PC-9 (cell line): ENCODE measurements around the gene FNBP1L. TPM values are rescaled to one million over a fixed set of nuclear protein-coding genes. Genes with fewer than 3 reads are reported as not detected.

Experiments
- BruUV-seq: library from RNA; stranded (reverse); fragments of 400-500 nt; replicated peaks from 2 replicates; lab custom pipeline; 2021; lab: Mats Ljungman, UMichigan
- CTCF ChIA-PET: fragments of 300-600 bp; sonication (Branson Sonifier 250); formaldehyde crosslinking; loops from one replicate; lab custom pipeline; 2022; ENCODE audit warnings: antibody characterized with exemption; lab: Charles Lee
- POLR2A ChIA-PET: fragments of 300-600 bp; sonication (Branson Sonifier 250); formaldehyde crosslinking; loops from one replicate; lab custom pipeline; 2022; ENCODE audit warnings: antibody characterized with exemption; ENCODE audit not compliant: unreplicated experiment; lab: Charles Lee
- DNase-seq, 2 experiments: peaks; one replicate each; pipeline versions ENCODE4 v3.0.0 to v3.0.0-alpha.2; 2015 to 2022; ENCODE audit warnings: mixed read lengths in 1 of 2
- H2AFZ ChIP-seq: fragments of 200-600 bp; sonication (generic); 2 replicates; pipeline ENCODE4 v1.8.1; 2017; ENCODE audit warnings: antibody characterized with exemption
- H3F3A ChIP-seq: fragments of 200-600 bp; sonication (generic); 2 replicates; pipeline ENCODE4 v1.8.1; 2017; ENCODE audit warnings: antibody characterized with exemption, mild to moderate bottlenecking, low read depth; ENCODE audit not compliant: insufficient read depth
- H3K27ac ChIP-seq: fragments of 200-600 bp; sonication (generic); 2 replicates; pipeline ENCODE4 v1.6.1; 2016; ENCODE audit warnings: mixed run types
- H3K27me3 ChIP-seq: fragments of 200-600 bp; sonication (generic); 2 replicates; pipeline ENCODE4 v1.6.1; 2016; ENCODE audit warnings: low read depth, mixed run types; ENCODE audit not compliant: insufficient read depth
- H3K36me3 ChIP-seq: fragments of 200-600 bp; sonication (generic); 2 replicates; pipeline ENCODE4 v1.6.1; 2016; ENCODE audit warnings: low read depth, mixed run types
- H3K4me1 ChIP-seq: fragments of 200-600 bp; sonication (generic); replicated peaks from 2 replicates; pipeline ENCODE4 v1.6.1; 2016; ENCODE audit warnings: mixed run types; ENCODE audit not compliant: insufficient read depth
- H3K4me2 ChIP-seq: fragments of 200-600 bp; sonication (generic); 2 replicates; pipeline ENCODE4 v1.6.1; 2017; ENCODE audit warnings: mixed run types
- H3K4me3 ChIP-seq: fragments of 200-600 bp; sonication (generic); 2 replicates; pipeline ENCODE4 v1.6.1; 2016; ENCODE audit warnings: mixed run types
- H3K79me2 ChIP-seq: fragments of 200-600 bp; sonication (generic); 2 replicates; pipeline ENCODE4 v1.6.1; 2017; ENCODE audit warnings: low read depth, mixed run types
- H3K9me2 ChIP-seq: fragments of 200-600 bp; sonication (generic); 2 replicates; pipeline ENCODE4 v1.8.1; 2017; ENCODE audit warnings: mild to moderate bottlenecking; ENCODE audit not compliant: insufficient read depth
- H3K9me3 ChIP-seq: fragments of 200-600 bp; sonication (generic); 2 replicates; pipeline ENCODE4 v1.8.1; 2016; ENCODE audit warnings: low read depth; ENCODE audit not compliant: insufficient read depth
- H4K20me1 ChIP-seq: fragments of 200-600 bp; sonication (generic); 2 replicates; pipeline ENCODE4 v1.8.1; 2017; ENCODE audit not compliant: insufficient read depth
- EZH2 ChIP-seq: fragments of 200-600 bp; sonication (generic); IDR thresholded peaks from 2 replicates; pipeline ENCODE4 v1.8.0; 2017; ENCODE audit warnings: antibody characterized with exemption, low read depth
- intact Hi-C: fragments of 100-400 bp; cut with micrococcal nuclease; formaldehyde crosslinking; loops from one replicate; pipeline ENCODE4 v1.10.0; 2022; ENCODE audit not compliant: unreplicated experiment
- total RNA-seq: library from RNA; stranded (reverse); gene quantifications from 2 replicates; pipeline ENCODE4 v1.2.3, GENCODE V29; 2021
- TF ChIP-seq, protein P1 (sequence below): fragments of 200-600 bp; sonication (generic); conservative IDR thresholded peaks from 2 replicates; pipeline ENCODE4 v1.6.1; 2017; ENCODE audit warnings: mixed run types, antibody characterized with exemption, mild to moderate bottlenecking, moderate library complexity

The FNBP1L gene
- total RNA-seq, 1 experiment from 2014 or later = 34.3 TPM

DNA sequence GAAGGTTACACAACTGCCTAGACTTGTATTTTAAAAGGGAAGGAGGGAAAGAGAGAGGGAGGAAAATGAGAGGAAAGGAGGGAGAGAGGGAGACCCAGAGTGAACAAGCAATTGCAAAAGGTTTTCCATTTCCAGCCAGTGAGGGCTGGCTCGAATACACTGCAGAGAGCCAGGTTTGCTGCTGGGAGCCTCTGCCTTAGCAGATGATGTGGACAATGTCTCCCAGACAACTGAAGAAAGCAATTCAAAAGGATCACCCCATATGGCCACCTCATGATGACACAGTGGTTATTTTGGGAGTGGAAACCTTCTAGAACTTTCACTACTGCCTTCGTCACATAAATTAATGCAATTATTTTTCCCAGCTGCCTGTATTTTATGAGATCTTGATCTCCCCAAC, 147.3 kb downstream of the FNBP1L start:
- peaks cover 44% of the 10 kb centered on the region for H3K4me1 ChIP-seq
- H3K4me3 ChIP-seq = no peak overlapping the region
- H3K27ac ChIP-seq = peak overlapping the region; percentile 13
- H3F3A ChIP-seq = peaks cover 98% of the 10 kb centered on the region
- H3K36me3 ChIP-seq = peaks cover 79% of the 10 kb centered on the region
- TF ChIP-seq EZH2 = no peak
- no peak overlapping the region for H3K4me2 ChIP-seq
- no peaks in the 10 kb centered on the region for H3K9me2 ChIP-seq
- H3K27me3 ChIP-seq = no peaks in the 10 kb centered on the region
- H4K20me1 ChIP-seq = peaks cover 100% of the 10 kb centered on the region
- peaks cover 100% of the 10 kb centered on the region for H3K79me2 ChIP-seq
- H3K9me3 ChIP-seq = no peaks in the 10 kb centered on the region
- no peak overlapping the region for H2AFZ ChIP-seq
- no TSS peak for BruUV-seq
- DNase-seq = no peak
- CTCF ChIA-PET = interaction anchor here (0.6 kb wide), 1 partner anchor 16 kb away, joined by 11 read pairs; no protein-coding TSS in a partner anchor
- intact Hi-C loops = no loop called here
- POLR2A ChIA-PET = no interaction called here

DNA sequence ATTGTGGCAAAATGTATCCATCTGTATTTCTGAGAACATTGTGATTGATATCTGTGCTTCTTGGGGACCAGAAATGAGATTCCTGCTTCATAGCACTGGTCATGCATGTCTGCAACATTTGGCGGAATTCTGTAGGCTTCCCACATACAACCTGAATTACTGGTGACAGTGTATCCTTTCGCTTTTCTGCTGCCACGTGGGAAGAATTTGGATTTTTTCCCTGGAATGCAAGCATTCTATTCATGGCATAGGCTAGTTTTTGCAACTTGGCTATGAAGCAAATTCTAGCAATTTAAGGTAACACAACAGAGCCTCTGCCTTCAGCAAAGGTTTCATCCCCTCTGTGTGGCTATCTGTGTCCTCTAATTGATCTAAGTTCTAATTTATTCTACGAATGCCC, 147.8 kb downstream of the FNBP1L start:
- H3K9me2 ChIP-seq = no peaks in the 10 kb centered on the region
- H4K20me1 ChIP-seq = peaks cover 100% of the 10 kb centered on the region
- peaks cover 78% of the 10 kb centered on the region for H3K36me3 ChIP-seq
- H3F3A ChIP-seq = peaks cover 98% of the 10 kb centered on the region
- no peak for DNase-seq
- peaks cover 40% of the 10 kb centered on the region for H3K4me1 ChIP-seq
- ChIA-PET CTCF (no interaction called here), POLR2A (no interaction called here)
- no peaks in the 10 kb centered on the region for H3K9me3 ChIP-seq
- no peak for TF ChIP-seq EZH2
- TF ChIP-seq, protein P1, sequence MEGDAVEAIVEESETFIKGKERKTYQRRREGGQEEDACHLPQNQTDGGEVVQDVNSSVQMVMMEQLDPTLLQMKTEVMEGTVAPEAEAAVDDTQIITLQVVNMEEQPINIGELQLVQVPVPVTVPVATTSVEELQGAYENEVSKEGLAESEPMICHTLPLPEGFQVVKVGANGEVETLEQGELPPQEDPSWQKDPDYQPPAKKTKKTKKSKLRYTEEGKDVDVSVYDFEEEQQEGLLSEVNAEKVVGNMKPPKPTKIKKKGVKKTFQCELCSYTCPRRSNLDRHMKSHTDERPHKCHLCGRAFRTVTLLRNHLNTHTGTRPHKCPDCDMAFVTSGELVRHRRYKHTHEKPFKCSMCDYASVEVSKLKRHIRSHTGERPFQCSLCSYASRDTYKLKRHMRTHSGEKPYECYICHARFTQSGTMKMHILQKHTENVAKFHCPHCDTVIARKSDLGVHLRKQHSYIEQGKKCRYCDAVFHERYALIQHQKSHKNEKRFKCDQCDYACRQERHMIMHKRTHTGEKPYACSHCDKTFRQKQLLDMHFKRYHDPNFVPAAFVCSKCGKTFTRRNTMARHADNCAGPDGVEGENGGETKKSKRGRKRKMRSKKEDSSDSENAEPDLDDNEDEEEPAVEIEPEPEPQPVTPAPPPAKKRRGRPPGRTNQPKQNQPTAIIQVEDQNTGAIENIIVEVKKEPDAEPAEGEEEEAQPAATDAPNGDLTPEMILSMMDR = no peak
- peaks cover 100% of the 10 kb centered on the region for H3K79me2 ChIP-seq
- no peak overlapping the region for H3K4me2 ChIP-seq
- peak overlapping the region; percentile 13 for H3K27ac ChIP-seq
- no peak overlapping the region for H2AFZ ChIP-seq
- BruUV-seq = no TSS peak
- no peak overlapping the region for H3K4me3 ChIP-seq
- H3K27me3 ChIP-seq = no peaks in the 10 kb centered on the region
- intact Hi-C loops = no loop called here

DNA sequence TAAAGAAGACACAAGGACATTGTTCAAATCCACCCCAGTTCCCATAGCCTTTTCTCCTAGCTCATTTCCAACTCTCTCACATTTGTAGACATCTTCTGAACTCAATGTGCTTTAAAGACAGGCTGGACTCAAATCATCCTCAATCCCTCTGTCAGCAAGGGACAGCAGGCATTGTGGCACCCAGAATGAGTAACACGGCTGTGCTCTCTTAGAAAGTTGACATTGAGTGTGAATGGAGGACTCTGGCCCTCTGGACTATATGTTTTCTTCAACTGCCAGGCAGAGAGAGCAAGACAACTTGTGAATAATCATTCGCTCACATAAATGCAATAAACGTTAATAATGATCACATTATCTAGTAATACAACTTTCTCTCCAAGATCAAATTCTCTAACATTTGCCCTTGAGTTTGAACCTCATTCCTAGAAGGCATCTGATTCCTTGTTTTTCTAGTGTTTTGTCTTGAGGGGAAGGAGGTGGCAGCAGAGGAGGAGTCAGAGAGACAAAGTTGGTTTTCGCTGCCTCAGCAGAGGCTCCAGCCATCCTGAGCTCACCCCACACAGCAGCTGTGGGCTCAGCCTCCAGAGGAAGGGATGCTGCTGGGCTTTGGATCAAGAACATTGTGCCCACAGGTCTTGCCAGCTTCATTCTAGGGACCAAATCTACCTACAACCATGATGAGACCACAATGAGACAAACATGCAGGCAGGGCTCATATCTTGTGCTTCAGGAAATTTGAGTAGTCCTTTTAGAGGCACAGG, 148.6 kb downstream of the FNBP1L start:
- H3K4me2 ChIP-seq = no peak overlapping the region
- H3K27me3 ChIP-seq = no peaks in the 10 kb centered on the region
- H3K27ac ChIP-seq = peak overlapping the region; percentile 13; the same call in 1 of the 2 replicates
- H3K9me3 ChIP-seq = no peaks in the 10 kb centered on the region
- CTCF ChIA-PET = no interaction called here
- no peak for DNase-seq
- no peaks in the 10 kb centered on the region for H3K9me2 ChIP-seq
- H3K79me2 ChIP-seq = peaks cover 100% of the 10 kb centered on the region
- intact Hi-C loops = no loop called here
- peaks cover 100% of the 10 kb centered on the region for H4K20me1 ChIP-seq
- H3K4me3 ChIP-seq = no peak overlapping the region
- peaks cover 37% of the 10 kb centered on the region for H3K4me1 ChIP-seq
- BruUV-seq = no TSS peak
- H3K36me3 ChIP-seq = peaks cover 80% of the 10 kb centered on the region
- TF ChIP-seq EZH2 = no peak
- TF ChIP-seq, protein P1 = no peak
- no peak overlapping the region for H2AFZ ChIP-seq
- POLR2A ChIA-PET = no interaction called here
- H3F3A ChIP-seq = peaks cover 98% of the 10 kb centered on the region
